GM12872 (cell line): ENCODE data around the gene TANGO6.

Experiments used
- CTCF ChIP-seq: IDR thresholded peaks from 3 replicates; pipeline ENCODE4 v1.5.1; 2011; ENCODE audit warnings: low read depth, mild to moderate bottlenecking, low read length, moderate library complexity; ENCODE audit not compliant: insufficient read depth

Gene TANGO6

GRCh38 chr16:68917541-68917940, 74.2 kb downstream of the TANGO6 start:
- no peak for TF ChIP-seq CTCF

GRCh38 chr16:68920349-68920748, 77.0 kb downstream of the TANGO6 start:
- TF ChIP-seq CTCF = no peak

- TF ChIP-seq CTCF = no peak
These were observed 78.3 kb downstream of the TANGO6 start for GRCh38 chr16:68921637-68922036.

- TF ChIP-seq CTCF = no peak
These were observed 79.8 kb downstream of the TANGO6 start for GRCh38 chr16:68923116-68923515.

GRCh38 chr16:68927018-68927417, 83.7 kb downstream of the TANGO6 start:
- no peak for TF ChIP-seq CTCF

GRCh38 chr16:68931196-68931595, 87.9 kb downstream of the TANGO6 start:
- no peak for TF ChIP-seq CTCF

- TF ChIP-seq CTCF = no peak
These were observed 91.1 kb downstream of the TANGO6 start for GRCh38 chr16:68934402-68934801.

- TF ChIP-seq CTCF = no peak
These were observed 91.7 kb downstream of the TANGO6 start for GRCh38 chr16:68935008-68935407.
